HepG2 (cell line): Measurements from ENCODE around the gene ATOH8.

Source experiments
- FOXA1 ChIP-seq, 2 experiments: fragments of 450-650 bp in 1 of 2; sonication (generic) in 1 of 2; formaldehyde crosslinking in 1 of 2; IDR thresholded peaks; 2 replicates each; pipeline versions ENCODE4 v1.4.0 to v1.6.1; 2016 to 2020; ENCODE audit warnings: missing genetic modification reagents in 1 of 2
- KDM5B ChIP-seq: sonication (generic); formaldehyde crosslinking; IDR thresholded peaks from 2 replicates; pipeline ENCODE4 v1.4.0; 2020; ENCODE audit warnings: missing genetic modification reagents, mild to moderate bottlenecking, borderline replicate concordance
- POLR2AphosphoS2 ChIP-seq: IDR thresholded peaks from 2 replicates; pipeline ENCODE4 v1.6.1; 2011; ENCODE audit warnings: low read depth, low read length, improper control_type of control experiment
- POLR2AphosphoS5 ChIP-seq: IDR thresholded peaks from 2 replicates; pipeline ENCODE4 v1.6.1; 2012; ENCODE audit warnings: low read depth, low read length
- TBP ChIP-seq: sonication (generic); formaldehyde crosslinking; IDR thresholded peaks from 2 replicates; pipeline ENCODE4 v1.5.0; 2020; ENCODE audit warnings: missing genetic modification reagents
- TF ChIP-seq, protein P1 (sequence below): sonication (generic); formaldehyde crosslinking; IDR thresholded peaks from 2 replicates; pipeline ENCODE4 v1.5.0; 2020; ENCODE audit warnings: mild to moderate bottlenecking, missing genetic modification reagents, moderate library complexity
- TF ChIP-seq, protein P2 (sequence below): fragments of 450-650 bp; IDR thresholded peaks from 2 replicates; pipeline ENCODE4 v1.6.1; 2016

DNA sequence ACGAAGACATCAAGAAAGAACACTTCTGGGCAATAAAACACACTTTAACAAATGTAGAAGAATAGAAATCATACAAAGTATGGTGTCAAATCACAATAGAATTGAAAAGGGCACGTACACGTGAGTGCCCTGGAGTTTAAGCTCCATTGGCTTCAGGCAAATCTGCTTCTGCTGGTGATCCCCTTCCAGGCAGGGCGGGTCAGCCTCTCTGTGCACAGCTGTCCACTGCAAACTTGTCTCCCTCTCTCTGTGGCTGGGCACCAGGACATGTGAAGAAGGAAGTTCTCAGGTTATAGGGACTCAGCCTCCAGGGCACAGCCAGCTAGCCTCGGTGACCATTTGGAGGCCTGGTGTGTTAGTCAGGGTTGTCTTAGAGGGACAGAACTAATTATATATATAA lies 69.0 kb downstream of the ATOH8 start:
- no peak for TF ChIP-seq FOXA1 (IDR thresholded peaks at IDR 0.05)
- no peak for TF ChIP-seq FOXA1 (CRISPR knock-in tag; IDR thresholded peaks at IDR 0.05)
- TF ChIP-seq POLR2AphosphoS5: no peak
- TF ChIP-seq POLR2AphosphoS2: no peak
- no peak for TF ChIP-seq KDM5B (CRISPR knock-in tag)
- TF ChIP-seq, protein P1, sequence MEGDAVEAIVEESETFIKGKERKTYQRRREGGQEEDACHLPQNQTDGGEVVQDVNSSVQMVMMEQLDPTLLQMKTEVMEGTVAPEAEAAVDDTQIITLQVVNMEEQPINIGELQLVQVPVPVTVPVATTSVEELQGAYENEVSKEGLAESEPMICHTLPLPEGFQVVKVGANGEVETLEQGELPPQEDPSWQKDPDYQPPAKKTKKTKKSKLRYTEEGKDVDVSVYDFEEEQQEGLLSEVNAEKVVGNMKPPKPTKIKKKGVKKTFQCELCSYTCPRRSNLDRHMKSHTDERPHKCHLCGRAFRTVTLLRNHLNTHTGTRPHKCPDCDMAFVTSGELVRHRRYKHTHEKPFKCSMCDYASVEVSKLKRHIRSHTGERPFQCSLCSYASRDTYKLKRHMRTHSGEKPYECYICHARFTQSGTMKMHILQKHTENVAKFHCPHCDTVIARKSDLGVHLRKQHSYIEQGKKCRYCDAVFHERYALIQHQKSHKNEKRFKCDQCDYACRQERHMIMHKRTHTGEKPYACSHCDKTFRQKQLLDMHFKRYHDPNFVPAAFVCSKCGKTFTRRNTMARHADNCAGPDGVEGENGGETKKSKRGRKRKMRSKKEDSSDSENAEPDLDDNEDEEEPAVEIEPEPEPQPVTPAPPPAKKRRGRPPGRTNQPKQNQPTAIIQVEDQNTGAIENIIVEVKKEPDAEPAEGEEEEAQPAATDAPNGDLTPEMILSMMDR (CRISPR knock-in tag): no peak
- no peak for TF ChIP-seq TBP (CRISPR knock-in tag)
- TF ChIP-seq, protein P2, sequence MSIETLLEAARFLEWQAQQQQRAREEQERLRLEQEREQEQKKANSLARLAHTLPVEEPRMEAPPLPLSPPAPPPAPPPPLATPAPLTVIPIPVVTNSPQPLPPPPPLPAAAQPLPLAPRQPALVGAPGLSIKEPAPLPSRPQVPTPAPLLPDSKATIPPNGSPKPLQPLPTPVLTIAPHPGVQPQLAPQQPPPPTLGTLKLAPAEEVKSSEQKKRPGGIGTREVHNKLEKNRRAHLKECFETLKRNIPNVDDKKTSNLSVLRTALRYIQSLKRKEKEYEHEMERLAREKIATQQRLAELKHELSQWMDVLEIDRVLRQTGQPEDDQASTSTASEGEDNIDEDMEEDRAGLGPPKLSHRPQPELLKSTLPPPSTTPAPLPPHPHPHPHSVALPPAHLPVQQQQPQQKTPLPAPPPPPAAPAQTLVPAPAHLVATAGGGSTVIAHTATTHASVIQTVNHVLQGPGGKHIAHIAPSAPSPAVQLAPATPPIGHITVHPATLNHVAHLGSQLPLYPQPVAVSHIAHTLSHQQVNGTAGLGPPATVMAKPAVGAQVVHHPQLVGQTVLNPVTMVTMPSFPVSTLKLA: no peak
